T-helper 9 cell (primary cell): Measurements from ENCODE around the gene TMED4.
A peak's percentile ranks its signal among the peaks of the same experiment; 100 is the strongest.

ENCODE experiments used
- DNase-seq: peaks from one replicate; pipeline ENCODE4 v3.0.0-alpha.2; 2020
- total RNA-seq, 2 donors: gene quantifications; one replicate each; lab custom pipeline; 2026; lab: John Stamatoyannopoulos, UW

TMED4 gene
- 128 to 182 reads per million in 2 donors for total RNA-seq

GRCh38 chr7:44581879-44582603 is at the start of gene TMED4:
Gene TMED4, minus strand, starts transcription at chr7:44582231. Its CDS starts 25 bp downstream, at chr7:44582206.
- peak; percentile 100 for DNase-seq

GRCh38 chr7:44631458-44632115 is 49.6 kb upstream of the TMED4 start:
- DNase-seq, result no peak

DNA sequence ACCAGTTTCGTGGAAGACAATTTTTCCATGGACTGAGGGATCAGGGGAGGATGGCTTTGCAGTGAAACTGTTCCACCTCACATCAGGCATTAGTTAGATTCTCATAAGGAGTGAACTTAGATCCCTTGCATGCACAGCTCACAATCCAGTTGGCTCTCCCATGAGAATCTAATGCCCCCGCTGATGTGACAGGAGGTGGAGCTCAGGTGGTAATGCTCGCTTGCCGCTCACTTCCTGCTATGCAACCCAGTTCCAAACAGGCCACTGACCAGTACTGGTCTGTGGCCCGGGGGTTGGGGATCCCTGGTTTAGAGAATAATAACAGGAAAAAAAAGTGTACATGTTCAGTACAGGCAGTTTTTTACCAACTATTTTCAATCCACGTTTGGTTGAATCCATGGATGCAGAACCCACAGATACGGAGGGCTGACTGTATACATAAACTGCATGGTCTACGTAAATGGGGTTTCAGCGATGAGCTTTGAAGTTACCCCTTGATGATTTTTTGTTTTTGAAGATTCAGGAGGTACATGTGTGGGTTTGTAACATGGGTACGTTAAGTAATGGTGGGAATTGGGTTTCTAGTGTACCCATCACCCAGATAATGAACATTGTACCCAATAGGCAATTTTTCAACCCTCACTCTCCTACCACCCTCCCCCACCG is 48.9 kb upstream of the TMED4 start:
- no peak for DNase-seq

DNA sequence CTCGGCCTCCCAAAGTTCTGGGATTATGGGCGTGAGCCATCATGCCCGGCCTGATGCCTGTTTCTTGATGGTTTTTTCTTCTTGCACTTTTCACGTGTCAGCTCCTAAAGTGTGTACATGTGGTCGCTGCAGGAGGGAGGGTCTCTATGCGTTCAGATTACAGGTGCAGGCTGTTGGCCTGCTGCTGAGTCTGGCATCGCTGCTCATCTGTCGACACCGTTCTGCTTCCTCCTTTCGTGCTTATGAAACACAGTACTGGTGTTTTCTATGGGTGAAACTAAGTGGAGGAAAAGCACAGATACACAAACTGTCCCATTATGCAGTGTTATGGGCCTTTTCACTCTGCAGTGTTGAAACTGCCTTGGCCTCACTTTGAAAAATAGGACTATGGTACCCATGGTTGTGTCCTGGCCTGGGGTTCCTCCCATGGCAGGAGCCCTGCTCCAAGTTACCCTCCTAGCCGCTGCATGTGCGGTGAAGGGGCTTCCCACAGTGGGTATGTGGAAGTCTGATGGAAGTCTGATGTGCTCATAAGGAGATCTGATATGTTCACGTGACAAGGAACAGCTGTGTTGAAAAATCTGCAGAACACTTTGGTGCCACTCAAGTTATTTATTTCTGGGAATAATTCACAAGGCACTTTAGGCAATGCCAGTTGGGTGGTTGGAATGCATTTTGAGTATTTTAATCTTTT is 47.9 kb upstream of the TMED4 start:
- no peak for DNase-seq

GRCh38 chr7:44626620-44627019 is 44.6 kb upstream of the TMED4 start:
- no peak for DNase-seq

DNA sequence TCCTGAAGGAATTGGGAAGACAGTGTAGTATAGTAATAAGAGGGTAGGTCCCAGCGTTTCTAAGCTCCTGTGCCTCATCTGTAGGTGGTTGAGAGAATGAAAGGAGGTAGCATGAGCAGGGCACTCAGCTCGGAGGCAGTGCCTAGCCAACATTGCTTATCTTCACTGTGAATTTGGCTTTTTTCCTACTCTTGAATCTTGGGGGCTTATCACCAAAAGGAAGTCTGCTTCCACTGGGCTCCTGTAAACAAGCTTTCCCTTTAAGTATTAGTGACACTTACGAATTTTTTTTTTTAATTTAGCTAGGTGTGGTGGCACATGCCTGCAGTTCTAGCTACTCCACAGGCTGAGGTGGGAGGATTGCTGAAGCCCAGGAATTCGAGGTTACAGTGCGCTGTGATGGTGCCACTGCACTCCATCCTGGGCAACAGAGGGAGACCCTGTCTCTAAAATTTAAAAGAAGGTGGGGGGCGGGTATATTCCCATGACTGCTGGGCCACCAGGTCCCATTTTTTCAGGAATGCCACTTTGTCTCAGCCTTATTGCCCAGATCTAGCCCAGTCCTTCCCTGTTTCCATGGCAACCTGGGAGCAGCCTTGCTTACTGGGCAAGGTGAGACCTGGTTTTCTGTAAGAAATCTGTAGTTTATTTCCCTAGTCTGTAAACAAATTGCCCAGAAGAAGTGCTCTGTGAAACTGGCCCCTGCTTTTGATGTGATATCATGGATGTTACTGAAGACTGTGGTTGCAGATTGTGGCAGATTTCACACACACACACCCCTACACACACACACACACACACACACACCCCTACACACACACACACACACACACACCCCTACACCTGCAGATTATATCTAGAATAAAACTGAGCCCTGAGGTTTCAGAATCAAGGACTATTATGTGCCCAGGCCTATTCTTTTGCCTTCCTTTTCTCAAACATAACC is 43.8 kb upstream of the TMED4 start:
- no peak for DNase-seq

DNA sequence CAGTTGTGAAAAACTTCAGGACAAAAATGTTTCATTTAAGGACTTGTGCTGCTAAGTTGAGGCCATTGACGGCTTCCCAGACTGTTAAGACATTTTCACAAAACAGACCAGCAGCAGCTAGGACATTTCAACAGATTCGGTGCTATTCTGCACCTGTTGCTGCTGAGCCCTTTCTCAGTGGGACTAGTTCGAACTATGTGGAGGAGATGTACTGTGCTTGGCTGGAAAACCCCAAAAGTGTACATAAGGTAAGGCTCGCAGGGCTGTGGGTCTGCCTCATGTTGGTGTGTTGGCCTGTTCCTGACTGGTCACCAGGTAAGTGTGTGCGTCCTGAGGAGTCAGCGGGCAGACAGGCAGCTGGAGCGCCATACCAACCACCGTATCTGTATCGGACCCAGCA is 42.3 kb upstream of the TMED4 start:
- DNase-seq, result no peak

DNA sequence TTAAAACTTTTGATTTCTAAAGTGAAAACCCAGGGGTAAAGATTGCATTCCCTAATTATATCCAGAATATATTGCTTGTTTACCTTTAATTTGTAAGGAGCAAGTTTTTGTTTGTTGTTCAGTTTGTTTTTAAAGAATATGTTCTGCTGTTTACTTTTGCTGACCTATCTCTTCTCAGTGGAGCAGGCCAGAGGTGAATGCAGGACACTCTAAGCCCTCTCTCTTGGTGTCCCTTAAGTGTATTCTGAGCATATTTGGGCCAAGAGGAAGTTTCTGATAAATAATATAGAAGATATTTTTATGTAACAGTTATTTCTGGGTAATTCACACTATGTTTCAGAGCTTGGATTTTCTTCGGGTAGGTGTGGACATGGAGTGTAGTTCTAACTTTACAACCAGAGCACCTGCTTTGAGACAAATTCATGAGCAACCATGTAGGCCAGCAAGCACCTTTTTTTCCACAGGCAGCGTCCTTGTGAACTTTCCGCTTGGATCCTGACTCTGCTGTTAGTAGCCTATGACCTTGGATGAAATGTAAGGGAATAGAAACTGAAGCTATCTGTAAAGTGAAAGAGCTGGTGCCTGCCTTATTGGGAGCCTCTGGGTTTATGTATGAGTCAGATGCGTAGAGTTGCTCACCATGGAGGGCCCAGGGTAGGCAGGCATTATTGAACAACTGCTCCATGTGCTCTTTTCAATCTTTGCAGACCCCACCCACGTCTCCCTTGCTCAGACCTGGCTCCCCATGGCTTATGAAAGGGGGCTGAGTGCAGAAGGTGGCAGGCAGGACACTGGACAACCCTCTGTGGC is 40.5 kb upstream of the TMED4 start:
- DNase-seq, result no peak

DNA sequence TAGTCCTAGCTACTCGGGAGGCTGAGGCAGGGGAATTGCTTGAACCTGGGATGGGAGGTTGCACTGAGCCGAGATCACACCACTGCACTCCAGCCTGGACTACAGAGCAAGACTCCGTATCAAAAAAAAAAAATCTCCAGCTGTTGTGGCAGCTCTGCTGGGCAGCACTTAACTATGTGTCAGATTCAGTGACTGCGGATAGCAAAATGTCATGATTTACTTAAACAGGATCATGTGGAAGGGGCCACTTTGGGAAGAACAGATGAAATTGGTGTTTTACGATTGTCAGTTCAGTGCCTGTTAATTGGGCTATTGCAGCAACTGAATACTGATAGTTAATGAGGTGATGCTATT is 39.7 kb upstream of the TMED4 start:
- DNase-seq, result no peak

- no peak for DNase-seq
Measured at GRCh38 chr7:44621034-44621749, 39.2 kb upstream of the TMED4 start.

GRCh38 chr7:44618753-44619152 is 36.7 kb upstream of the TMED4 start:
- DNase-seq, result no peak

DNA sequence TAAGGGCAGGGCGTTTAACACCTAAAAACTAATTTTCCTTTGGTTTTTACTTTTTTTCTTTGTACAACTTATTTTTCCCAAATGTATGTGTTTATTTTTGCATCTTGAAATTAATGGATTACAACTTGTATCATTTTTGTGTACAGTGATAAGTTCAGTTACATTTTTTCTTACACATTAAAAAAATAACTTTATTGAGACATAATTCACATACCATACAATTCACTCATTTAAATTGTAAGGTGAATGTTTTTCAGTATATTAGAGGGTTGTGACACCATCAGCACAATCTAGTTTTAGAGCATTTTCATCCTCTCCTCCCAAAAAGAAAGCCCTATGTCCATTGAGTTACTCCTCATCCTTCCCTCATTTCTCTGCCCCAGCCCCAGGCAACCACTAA is 36.0 kb upstream of the TMED4 start:
- no peak for DNase-seq

- no peak for DNase-seq
Measured at GRCh38 chr7:44617225-44617890, 35.3 kb upstream of the TMED4 start.

GRCh38 chr7:44616545-44616944 is 34.5 kb upstream of the TMED4 start:
- DNase-seq, result no peak

GRCh38 chr7:44615793-44616192 is 33.8 kb upstream of the TMED4 start:
- no peak for DNase-seq

DNA sequence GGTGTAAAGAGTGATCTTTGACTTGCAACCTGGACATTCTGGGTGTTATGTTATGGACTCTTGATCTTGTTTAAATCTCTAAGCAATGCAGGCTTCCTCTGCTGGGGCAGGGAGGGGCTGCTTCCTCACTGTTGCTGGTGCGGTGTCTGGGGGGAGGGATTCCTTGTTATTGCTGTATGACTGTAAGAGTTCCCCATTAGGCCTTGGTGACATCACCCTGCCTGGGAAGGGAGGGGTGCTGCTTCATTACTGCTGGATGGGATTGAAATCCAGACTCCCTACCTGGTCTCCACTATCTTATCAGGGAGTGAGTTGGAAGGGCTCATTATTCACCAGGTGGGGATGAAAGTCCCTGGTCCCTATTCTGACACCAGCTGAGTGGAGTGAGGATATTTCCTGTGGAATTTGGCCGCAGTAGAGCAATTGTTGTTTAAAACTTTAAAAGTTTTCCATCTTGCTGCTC is 33.1 kb upstream of the TMED4 start:
- DNase-seq, result no peak

GRCh38 chr7:44609829-44610228 is 27.8 kb upstream of the TMED4 start:
- no peak for DNase-seq

- DNase-seq, result peak; percentile 24
Measured at GRCh38 chr7:44608916-44609648, 27.1 kb upstream of the TMED4 start.
